Sciatic nerve (tissue), 2 donors: ENCODE results near the gene KLHL40. TPM values are rescaled to one million over a fixed set of nuclear protein-coding genes. Genes with fewer than 3 reads are reported as not detected.
A peak's percentile ranks its signal among the peaks of the same experiment; 100 is the strongest.

ENCODE experiments used
- ATAC-seq: fragments of 200-7000 bp; cut with Tn5 transposase; one replicate; pipeline ENCODE4 v1.9.1; 2020; ENCODE audit warnings: mild to moderate bottlenecking, moderate library complexity
- DNase-seq: peaks from one replicate; pipeline ENCODE4 v3.0.0-alpha.2; 2020; ENCODE audit warnings: low spot score
- intact Hi-C: fragments of 100-400 bp; cut with DNase I; formaldehyde crosslinking; loops from one replicate; pipeline ENCODE4 v1.14.2; 2022
- total RNA-seq: library from RNA; stranded (reverse); fragmentation: NEBNext Ultra II Directional; extraction: Animal tissue kit (Norgen Biotek cat#: 25700); gene quantifications from one replicate; pipeline ENCODE4 v1.2.1, GENCODE V29; 2021
- donor health status: DM: no; HTN: no; CAD: no.
- donor health status: DM: no; HTN: no; CAD: no.

Gene KLHL40
- total RNA-seq, 1 donor from 2014 or later, result 0.13 TPM

DNA sequence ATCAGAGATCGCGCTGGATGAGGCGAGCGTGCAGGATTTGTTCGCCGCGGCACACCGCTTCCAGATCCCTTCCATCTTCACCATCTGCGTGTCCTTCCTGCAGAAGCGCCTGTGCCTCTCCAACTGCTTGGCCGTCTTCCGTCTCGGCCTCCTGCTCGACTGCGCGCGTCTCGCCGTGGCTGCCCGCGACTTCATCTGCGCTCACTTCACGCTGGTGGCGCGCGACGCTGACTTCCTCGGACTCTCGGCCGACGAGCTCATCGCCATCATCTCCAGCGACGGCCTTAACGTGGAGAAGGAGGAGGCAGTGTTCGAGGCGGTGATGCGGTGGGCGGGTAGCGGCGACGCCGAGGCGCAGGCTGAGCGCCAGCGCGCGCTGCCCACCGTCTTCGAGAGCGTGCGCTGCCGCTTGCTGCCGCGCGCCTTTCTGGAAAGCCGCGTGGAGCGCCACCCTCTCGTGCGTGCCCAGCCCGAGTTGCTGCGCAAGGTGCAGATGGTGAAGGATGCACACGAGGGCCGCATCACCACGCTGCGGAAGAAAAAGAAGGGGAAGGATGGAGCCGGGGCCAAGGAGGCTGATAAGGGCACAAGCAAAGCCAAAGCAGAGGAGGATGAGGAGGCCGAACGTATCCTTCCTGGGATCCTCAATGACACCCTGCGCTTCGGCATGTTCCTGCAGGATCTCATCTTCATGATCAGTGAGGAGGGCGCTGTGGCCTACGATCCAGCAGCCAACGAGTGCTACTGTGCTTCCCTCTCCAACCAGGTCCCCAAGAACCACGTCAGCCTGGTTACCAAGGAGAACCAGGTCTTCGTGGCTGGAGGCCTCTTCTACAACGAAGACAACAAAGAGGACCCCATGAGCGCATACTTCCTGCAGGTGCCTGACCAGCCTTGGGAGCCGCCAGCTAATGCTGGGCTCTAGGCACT is 819 bp downstream of the KLHL40 start:
- DNase-seq (no peak), ATAC-seq (no peak)
- intact Hi-C loops, result no loop called here

DNA sequence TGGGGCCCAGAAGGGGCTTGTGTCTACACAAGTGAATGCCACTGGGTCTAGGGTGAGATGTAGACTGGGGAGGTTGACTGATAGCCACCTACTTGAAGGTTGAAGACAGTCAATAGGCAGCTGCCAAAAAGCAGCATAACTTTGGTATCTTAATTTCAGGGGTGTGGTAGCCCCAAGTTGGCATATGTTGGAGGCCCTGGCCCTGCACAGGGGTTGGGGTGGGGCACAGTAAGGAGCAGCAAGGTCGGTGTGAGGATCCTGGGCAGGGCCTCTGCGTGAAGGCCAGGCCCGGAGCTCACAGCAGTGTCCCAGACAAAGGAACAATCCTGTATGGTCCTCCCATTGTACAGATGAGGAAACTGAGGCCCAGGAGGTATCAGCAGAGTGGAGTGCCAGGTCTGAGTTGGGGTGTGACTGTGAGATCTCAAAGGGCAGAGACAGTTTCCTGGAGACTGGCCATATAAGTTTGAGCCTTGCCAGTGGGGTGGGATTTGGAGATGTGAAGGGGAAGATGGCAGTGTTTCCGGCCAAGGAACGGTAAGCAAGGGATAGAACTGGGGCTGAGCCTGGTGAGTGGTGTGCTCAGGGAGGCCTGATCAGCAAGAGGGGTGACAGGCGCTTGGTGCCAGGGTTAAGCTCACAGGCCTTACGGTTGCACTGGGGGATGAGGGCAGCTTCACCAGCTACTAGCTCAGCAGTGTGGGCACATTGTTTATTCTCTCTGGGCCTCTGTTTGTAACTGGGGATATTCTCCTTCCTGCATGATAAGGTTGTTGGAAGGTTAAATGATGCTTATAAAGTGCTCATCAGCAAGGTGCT is 1.7 kb downstream of the KLHL40 start:
- no peak for DNase-seq
- ATAC-seq, result no peak
- intact Hi-C loops, result no loop called here

DNA sequence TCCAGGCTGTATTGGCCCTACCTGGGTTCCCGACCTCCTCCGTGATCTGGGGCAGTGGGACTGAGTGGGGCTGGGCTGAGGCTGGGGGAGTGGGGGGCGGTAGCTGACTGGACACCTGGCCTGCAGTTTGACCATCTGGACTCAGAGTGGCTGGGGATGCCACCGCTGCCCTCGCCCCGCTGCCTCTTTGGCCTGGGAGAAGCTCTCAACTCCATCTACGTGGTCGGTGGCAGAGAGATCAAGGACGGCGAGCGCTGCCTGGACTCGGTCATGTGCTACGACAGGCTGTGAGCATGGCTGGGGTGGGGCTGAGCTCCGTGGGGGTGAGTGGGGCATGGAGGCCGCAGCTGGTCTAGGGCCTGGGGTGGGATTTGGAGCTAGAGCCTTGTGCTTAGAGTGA is 2.7 kb downstream of the KLHL40 start:
- intact Hi-C loops, result no loop called here
- ATAC-seq (no peak), DNase-seq (no peak)

DNA sequence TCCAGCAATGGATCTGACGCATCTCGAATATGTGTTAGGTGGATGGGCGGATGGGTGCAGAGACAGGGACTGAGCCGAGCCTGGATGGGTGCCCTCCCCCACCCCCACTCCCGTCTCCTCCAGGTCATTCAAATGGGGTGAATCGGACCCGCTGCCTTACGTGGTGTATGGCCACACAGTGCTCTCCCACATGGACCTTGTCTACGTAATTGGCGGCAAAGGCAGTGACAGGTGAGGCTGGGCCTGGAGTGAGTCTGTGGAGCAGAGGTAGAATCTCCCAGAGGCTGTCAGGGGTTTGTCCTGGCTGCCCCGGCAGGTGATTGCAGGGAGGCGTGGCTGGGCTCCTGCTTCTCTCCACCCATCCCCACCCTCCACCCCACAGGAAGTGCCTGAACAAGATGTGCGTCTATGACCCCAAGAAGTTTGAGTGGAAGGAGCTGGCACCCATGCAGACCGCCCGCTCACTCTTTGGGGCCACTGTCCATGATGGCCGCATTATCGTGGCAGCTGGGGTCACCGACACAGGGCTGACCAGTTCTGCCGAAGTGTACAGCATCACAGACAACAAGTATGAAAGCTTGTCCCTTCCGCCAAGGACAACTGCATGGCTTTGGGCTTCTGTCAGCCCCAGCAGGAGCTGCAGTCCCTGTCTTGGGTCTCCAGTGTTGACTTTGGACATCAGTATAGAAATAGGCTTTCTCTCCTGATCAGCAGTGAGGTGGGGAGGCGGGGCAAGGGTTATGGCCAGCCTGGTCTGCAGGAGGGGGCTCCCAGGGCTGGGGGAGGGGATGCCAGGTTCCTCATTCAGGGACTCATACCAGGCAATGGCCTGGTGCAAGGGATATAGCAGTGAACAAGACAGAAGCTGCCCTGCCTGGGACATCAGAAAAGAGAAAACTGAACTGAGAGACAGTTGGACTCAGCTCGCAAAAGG is 3.4 kb downstream of the KLHL40 start:
- ATAC-seq, result no peak
- peak; percentile 51 for DNase-seq
- intact Hi-C loops, result no loop called here

DNA sequence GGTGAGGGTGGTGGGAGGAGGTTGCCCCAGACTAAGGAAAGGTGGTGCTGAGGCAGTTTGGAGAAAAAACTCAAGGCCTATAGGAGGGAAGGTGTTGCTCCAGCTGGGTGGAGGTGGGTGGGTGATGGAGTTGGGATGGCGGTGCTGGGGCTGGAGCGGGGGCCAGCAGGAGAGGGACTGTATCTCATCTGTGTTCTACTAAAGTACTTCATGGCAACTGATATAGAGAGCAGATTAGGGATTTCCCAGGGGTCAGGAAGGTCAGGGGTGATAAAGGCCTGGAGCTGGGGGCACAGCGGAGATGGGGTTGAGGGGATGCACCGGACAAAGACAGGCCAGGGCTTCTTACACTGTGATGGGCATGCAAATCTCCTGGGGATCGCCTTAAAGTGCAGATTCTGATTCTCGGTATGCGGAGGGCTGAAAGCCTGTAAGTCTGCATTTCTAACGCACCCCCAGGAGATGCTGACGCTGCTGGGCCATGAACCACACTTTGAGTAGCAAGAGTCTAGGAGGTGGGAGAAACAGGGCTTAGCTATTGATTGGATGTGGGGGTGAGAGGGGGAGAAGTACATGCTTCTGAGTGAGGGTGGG is 4.2 kb downstream of the KLHL40 start:
- DNase-seq (peak; percentile 36), ATAC-seq (no peak)
- intact Hi-C loops, result no loop called here

DNA sequence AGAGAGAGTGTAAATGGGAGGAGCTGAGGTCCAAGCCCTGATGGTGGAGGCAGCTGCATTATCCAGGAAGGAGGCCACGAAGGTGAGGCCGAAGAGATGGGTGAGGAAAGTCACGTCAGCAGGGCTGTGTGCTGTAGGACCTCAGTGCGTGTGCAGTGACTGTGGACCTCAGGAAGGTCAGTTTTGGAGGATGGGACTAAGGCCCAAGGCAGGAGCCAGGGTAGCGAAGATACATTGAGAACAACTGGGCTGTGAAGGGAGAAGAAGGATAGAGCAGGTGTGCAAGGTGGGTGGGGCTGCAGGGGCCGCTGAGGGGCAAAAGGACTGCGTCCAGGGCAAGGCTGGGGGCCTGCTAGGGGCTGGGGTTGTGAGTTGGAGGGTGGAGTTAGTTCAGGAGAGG is 4.9 kb downstream of the KLHL40 start:
- peak; percentile 15 for DNase-seq
- intact Hi-C loops, result no loop called here

DNA sequence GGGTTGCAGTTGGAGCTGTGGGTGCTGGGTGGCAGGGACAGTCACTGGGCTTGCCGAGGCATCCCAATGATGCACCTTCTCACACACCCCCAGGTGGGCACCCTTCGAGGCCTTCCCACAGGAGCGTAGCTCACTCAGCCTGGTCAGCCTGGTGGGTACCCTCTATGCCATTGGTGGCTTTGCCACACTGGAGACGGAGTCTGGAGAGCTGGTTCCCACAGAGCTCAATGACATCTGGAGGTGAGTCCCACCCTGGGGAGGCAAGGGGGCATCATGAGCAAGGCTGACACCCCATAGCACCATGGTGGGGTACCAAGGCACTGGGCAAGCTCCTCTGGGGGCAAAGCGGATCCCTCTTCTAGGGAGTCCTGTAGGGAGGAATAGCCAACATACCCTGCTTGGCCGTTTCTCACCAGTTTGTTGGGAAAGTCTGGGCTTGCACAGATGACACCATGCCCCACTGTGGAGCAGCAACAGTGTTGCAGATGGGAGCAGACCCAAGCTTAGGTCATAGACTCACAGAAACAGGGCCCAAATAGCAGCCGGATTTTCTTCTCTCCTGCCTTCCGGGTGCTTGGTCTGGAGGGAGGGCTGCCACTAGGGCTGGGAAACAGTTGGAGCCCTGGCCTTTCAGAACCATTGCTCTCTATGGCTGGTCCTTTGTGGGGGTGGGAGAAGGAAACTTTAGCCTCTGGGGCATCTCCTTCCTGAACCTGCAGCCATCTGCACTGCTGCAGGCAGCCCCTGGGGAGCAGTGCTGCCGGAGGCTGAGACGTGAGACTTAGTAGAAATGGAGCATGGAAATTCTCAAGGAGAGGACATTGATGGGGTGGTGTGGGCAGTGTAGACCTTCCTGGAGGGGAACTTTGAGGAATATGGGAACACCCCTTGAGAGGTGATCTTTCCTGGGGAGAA is 5.7 kb downstream of the KLHL40 start:
- ATAC-seq, result no peak
- DNase-seq, result peak; percentile 35
- intact Hi-C loops, result no loop called here

More for the DNA sequence above, 4.9 kb downstream of the KLHL40 start:
- ATAC-seq, result no peak

DNA sequence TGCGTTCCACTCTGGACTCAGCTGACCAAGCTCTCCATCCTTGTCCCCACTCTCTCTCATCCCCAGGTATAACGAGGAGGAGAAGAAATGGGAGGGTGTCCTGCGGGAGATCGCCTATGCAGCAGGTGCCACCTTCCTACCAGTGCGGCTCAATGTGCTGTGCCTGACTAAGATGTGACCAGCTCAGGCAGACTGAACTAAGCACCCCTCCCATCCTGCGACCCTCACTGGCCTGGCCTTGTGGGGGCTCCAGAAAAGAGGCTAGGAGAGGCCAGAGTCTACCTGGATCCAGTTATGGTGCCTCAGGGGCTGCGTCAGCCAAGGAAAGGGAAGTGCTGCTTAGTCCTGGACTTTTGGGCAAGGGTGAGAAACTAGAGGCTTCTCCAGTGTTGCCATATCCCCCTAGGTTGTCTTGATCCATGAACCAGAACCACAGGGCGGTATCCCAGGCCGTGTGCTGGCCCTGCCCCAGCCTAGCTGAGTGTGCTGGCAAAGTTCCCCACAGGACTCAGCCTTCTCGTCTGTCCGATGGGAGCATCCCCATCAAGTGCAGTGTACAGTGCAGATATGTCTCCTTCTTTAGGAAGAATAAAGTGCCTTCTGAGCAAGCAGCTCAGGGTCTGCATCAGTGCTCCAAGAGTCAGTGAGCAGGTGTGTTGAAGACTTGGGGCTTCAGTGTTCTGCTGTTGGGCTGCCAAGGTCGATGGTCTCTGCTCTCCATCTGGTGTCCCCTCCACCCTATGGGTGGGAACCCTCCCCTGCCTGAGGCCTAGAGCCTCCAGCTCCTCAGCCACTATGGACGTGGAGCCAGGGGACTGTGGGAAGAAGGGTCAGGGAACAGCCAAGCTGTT is 6.7 kb downstream of the KLHL40 start:
- intact Hi-C loops, result no loop called here
- ATAC-seq, result no peak
- peak; percentile 35 for DNase-seq

DNA sequence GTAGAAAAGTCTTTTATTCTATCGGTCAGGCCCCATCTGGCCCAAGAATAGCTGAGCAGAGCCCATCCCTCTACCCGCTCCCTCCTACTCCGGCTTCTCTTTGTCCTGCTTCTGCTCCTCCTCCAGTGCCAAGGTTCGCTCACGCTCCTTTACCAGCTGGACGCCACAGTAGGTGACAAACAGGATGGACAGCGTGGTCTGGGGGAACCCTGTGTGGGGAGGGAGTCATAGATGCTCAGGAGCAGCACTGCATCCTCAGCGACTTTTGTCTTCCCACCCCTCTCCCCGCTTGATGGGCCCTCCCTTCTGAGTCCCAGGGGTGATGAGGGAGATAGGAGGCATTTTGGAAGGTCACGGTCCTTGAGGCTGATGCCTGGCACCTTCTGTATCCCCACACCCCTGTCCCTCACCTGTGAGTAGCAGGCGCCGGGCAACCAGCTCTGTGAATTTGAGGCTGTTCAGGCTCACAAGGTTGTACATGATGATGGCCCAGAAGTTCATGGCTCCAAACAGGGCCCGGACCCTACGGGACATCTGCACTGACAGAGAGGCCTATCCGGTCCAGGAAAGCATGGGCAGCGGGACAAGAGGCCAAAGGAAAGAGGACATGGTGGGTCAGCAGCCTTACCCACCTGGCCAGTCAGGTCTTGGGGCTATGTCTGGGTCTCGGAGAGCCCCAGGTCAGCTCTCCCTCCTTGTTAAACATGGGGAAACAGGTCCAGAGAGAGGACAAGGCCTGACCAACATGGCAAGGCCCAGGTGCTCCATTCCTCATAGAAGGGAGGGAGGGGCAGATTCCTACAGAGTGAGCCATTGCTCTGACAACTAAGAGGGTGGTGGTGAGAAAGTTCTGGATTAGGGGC is 7.6 kb downstream of the KLHL40 start:
- ATAC-seq, result peak; percentile 13
- peak; percentile 36 for DNase-seq
- intact Hi-C loops, result no loop called here

DNA sequence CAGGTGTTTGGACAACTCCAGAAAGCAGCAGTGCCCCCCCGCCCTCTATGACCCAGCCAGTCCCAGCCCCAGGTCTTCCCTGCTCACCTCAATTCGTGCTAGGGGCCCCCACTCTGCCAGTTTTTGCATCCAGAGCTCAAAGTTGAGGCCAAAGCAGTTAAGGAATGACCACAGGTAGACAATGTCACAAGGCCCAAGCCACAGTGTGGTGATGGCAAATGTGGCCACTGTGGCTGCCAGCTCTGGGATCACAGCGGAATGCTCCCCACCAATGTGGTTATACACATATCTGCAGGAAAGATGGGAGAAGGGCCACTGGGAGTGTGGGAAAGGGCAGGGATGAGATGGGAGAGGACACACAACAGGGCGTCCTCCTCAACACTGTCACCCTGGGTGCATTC is 8.2 kb downstream of the KLHL40 start:
- DNase-seq, result no peak

DNA sequence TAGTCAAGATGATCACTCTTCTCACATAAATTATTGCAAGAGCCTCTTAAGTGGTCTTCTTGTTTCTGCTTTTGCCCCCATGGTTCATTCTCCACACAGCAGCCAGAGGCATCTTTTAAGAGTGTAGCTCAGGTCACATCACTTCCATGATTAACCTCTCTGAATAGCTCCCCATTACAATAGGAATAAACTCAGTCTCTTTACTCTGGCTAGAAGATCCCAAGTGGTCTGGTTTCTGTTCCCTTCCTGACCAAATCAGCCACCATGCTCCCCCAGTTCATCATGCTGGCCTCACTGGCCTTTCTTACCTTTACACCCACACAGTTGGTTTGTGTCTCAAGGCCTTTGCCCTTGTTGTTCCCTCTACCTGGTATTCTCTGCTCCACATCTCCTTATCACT is 9.0 kb downstream of the KLHL40 start:
- ATAC-seq (no peak), DNase-seq (no peak)
- intact Hi-C loops, result no loop called here

More for the DNA sequence above, 8.2 kb downstream of the KLHL40 start:
- intact Hi-C loops, result no loop called here
- no peak for ATAC-seq

DNA sequence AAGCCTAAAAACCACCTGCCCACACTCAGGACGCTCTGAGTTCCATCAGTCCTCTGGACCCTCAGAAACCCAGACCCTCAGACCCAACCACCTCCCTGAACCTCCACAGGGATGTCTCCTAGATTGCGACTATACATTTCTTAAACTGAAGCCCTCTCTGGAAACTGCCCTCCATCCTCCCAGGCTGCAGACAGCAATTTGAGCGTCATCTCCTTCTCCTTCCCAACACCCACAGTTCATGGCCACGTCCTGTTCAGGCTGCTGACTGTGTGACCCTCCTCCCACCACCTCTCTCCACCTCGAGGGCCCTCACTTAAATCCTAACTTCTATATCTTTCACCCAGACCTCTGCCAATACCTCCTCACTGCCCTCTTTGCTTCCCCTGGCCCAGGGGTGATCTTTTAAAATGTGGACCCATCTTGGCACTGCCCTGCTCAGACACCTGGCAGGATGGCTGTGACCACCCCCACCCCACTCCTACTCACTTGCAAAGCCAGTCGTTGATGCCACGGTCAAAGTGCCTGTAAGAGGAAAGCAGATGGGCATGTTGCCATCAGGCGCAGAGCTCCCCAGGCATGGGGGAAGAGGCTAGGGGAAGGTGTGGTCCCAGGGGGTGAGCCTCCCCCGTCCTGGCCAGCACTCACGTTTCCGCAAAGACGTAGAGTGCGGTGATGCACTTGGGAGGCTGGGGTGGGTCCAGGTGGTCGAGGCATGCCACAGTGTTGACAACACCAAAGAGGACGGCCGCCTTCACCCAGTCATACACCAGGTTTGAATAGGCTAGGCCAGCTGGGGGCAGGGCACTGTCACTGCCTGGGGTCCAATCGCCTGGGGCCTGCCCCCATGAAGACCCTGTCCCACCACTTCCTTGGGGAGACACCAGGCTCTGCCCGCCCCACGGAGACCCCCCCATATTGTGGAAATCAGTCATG is 11.3 kb downstream of the KLHL40 start:
- DNase-seq, result no peak
- ATAC-seq, result no peak
- intact Hi-C loops, result no loop called here

DNA sequence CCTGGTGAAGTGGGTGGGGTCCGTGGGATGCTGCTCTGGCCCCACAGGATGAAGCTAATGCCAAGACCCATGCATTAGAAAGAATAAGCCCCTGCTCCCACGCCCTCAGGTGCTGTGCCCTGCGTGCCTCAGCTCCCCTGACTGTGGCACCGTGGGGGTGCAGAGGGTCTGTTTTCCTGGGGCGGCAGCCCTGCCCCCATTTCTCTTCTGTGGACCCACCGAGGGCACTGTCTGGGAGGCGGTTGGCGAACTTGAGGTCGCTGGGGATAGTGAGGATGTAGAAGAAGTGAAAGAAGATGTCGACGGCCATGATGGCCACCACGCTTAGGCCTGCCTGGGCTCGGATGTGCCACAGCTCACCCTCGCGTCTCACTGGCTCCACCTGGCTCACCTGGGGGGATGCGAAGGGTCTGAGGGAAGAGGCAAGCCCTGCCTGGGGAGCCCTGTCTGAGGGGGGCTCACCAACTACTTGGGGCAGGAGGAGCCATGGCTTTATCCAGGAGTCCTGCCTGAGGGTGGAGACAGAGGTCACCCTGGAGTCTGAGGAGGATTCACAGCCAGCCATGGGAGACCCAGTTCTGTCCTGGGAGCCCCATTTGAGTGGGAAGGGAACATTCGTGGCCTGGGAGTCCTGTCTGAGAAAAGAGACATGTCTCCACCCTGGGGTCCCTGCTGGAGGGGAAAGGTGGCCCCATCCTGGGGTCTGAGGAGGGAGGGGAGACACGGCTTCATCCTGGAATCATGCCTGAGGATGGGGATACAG is 12.1 kb downstream of the KLHL40 start:
- ATAC-seq (no peak), DNase-seq (no peak)
- intact Hi-C loops, result no loop called here

DNA sequence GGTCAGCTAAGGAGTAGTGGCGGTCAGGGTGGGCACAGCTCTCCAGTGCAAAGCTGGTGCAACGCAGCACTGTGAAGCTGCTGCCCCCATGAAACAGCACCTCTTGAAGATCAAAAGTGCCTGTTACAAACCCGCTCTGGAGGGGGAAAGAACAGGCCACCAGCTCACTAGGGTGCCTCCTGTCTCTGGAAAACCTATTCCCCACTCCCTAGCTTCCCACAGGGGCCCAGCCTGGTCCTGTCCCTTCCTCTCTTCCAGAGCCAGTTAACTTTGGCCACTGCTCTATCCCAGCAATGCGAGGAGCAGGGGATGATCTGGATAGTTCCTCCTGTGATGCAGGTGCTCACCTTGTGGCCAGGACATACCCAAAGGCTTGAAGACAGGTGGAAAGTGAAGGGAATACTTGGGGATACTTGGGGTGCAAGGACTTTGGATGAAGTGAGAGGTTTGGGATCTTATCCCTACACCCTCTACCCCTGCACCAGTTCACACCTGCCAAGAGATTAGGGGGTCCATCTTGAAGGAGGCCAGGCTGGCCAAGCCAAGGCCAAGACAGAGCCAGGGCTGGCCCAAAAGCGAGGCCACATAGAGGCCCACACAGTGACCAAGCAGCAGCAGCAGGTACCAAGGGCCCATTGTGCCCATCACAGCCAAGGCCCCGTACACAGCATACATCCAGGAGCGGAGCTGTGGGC is 13.0 kb downstream of the KLHL40 start:
- no peak for DNase-seq
- intact Hi-C loops, result no loop called here

More for the DNA sequence above, 13.0 kb downstream of the KLHL40 start:
- ATAC-seq, result no peak
